SH-SY5Y (cell line): ENCODE data around the gene C9orf78.

Experiments
- GATA2 ChIP-seq: IDR thresholded peaks from 2 replicates; pipeline ENCODE4 v1.6.1; 2011; ENCODE audit warnings: mild to moderate bottlenecking, low read depth, low read length
- GATA3 ChIP-seq: IDR thresholded peaks from 2 replicates; pipeline ENCODE4 v1.6.1; 2011; ENCODE audit warnings: low read depth, mild to moderate bottlenecking, low read length, moderate library complexity

DNA sequence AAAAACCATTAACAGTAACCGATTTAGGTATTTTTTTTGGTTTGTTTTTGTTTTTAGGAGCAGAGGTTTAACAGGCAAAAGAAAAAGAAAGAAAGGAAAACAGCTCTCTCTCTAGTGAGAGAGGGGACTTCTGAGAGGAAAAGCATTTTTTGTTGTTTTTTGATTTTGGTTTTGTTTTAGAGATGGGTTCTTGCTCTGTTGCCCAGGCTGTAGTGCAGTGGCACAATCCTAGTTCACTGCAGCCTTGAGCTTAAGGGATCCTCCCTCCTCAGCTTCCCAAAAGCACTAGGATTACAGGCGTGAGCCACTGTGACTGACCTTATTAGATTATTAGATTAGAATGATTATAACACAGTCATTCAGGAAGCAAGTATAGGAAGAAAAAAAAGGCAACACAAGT, 10.3 kb upstream of the C9orf78 start:
- TF ChIP-seq GATA2: no peak
- TF ChIP-seq GATA3: no peak
